Esophagus muscularis mucosa (tissue), 4 donors: Measurements from ENCODE around the gene RSPO3. TPM values are rescaled to one million over a fixed set of nuclear protein-coding genes. Genes with fewer than 3 reads are reported as not detected.
A peak's percentile ranks its signal among the peaks of the same experiment; 100 is the strongest.

ENCODE experiments used
- DNase-seq: peaks from one replicate; pipeline ENCODE4 v3.0.0-alpha.2; 2017; ENCODE audit errors: extremely low spot score
- H3K27ac ChIP-seq, 4 donors: fragments of 200-600 bp; sonication (generic); replicated peaks in 1 of 4; 1 replicate in 3 of 4; 2 replicates in 1 of 4; pipeline ENCODE4 v1.5.1; 2016 to 2019; ENCODE audit warnings: mild to moderate bottlenecking in 1 of 4
- H3K27me3 ChIP-seq, 4 donors: fragments of 200-600 bp; sonication (generic); one replicate each; pipeline versions ENCODE4 v1.5.1 to v1.6.0; 2016 to 2019
- H3K36me3 ChIP-seq, 4 donors: fragments of 200-600 bp; sonication (generic); one replicate each; pipeline ENCODE4 v1.5.1; 2016 to 2019
- H3K4me1 ChIP-seq, 4 donors: fragments of 200-600 bp; sonication (generic); one replicate each; pipeline ENCODE4 v1.5.1; 2016 to 2019
- H3K4me3 ChIP-seq, 4 donors: fragments of 200-600 bp; sonication (generic); 1 replicate in 2 of 4; 2 replicates in 2 of 4; pipeline ENCODE4 v1.5.1; 2016 to 2019; ENCODE audit warnings: mild to moderate bottlenecking in 4 of 4, moderate library complexity in 1 of 4
- H3K9me3 ChIP-seq, 4 donors: fragments of 200-600 bp; sonication (generic); 1 replicate in 3 of 4; 2 replicates in 1 of 4; pipeline ENCODE4 v1.5.1; 2016 to 2019
- EP300 ChIP-seq: sonication (generic); formaldehyde crosslinking; IDR thresholded peaks from one replicate; pipeline ENCODE4 v1.6.1; 2017; ENCODE audit warnings: antibody characterized with exemption
- POLR2A ChIP-seq: fragments of 450-650 bp; IDR thresholded peaks from one replicate; pipeline ENCODE4 v1.6.1; 2017; ENCODE audit warnings: antibody characterized with exemption, moderate library complexity, mild to moderate bottlenecking, low read depth
- POLR2AphosphoS5 ChIP-seq, 2 donors: sonication (generic); formaldehyde crosslinking; IDR thresholded peaks; one replicate each; pipeline ENCODE4 v1.6.1; 2017; ENCODE audit warnings: antibody characterized with exemption in 2 of 2
- WGBS: methylation state at CpG from one replicate; pipeline ENCODE4 v1.1.5; 2018; 5-methylcytosine and 5-hydroxymethylcytosine counted together
- intact Hi-C: fragments of 100-400 bp; cut with DNase I; formaldehyde crosslinking; loops from one replicate; pipeline ENCODE4 v1.15.1; 2023
- total RNA-seq, 4 donors: library from RNA; depleted of rRNA; stranded (reverse); fragments of >200 nt; gene quantifications; one replicate each; pipeline versions ENCODE4 v1.1.0 to v1.2.1, GENCODE V29; 2016
- TF ChIP-seq, protein P1 (sequence below), 3 experiments: fragments of 200-600 bp in 2 of 3; fragments of 450-650 bp in 1 of 3; sonication (generic) in 2 of 3; IDR thresholded peaks; one replicate each; pipeline ENCODE4 v1.5.1; 2017 to 2019; ENCODE audit warnings: antibody characterized with exemption in 3 of 3, mild to moderate bottlenecking in 2 of 3, moderate library complexity in 1 of 3

RSPO3 gene
- total RNA-seq, 4 donors from 2014 or later: 32.0 to 123 (median 47.7) TPM

DNA sequence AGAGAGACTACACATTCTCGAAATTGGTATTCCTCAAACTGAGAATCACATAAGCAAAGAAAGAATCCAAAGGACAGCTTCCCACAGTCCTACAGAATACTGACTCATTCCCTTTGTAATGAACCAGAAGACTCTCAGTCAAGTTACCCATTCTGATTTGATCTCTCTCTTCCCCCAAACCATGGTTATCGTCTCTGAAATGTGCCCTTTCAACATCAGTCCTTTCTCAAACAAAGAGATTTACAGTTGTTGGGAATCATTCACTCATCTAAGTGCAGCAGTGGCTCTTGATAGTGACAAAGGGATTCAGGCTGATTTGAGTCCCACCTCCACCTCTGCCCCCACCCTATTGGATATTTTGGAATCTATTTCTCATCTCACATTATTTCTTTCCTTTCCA is 15.0 kb upstream of the RSPO3 start:
- DNase-seq: no peak
- Histone ChIP-seq H3K27me3 (no peaks in the 10 kb centered on the region), H3K36me3 (no peaks in the 10 kb centered on the region), H3K4me1 (peaks cover 0 to 35% (median 25%) of the 10 kb centered on the region in 4 donors), H3K9me3 (no peaks in the 10 kb centered on the region), H3K27ac (no peak overlapping the region), H3K4me3 (no peak overlapping the region)
- TF ChIP-seq POLR2A (no peak), EP300 (no peak), POLR2AphosphoS5 (IDR thresholded peaks at IDR 0.05) (no peak)
- intact Hi-C loops: loop anchor here (10.0 kb wide), 1 partner anchor 339 kb away; no protein-coding TSS in a partner anchor
- 79% methylated on average over 2 of the region's 2 CpGs for WGBS

DNA sequence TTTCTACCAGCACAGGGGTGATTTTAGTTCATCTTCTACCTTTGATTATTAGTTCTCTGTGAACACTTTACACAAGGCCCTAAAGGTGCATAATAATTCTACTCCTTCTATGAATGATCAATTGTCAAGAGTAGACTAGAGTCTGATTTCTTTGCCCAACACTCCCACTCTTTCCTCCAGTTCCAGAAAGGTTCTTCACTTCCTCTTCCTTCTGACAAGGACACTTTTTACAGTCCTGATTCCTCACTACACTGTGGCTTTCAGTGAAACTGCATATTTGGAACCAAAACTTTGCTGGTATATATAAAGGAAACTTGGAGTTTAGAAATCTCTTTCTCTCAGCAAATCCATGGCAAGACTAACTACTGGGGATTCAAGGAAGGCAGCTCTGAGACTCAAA is 10.6 kb upstream of the RSPO3 start:
- Histone ChIP-seq H3K9me3 (no peaks in the 10 kb centered on the region), H3K27ac (no peak overlapping the region), H3K4me3 (no peak overlapping the region), H3K4me1 (peaks cover 0 to 11% (median 3%) of the 10 kb centered on the region in 4 donors), H3K36me3 (no peaks in the 10 kb centered on the region), H3K27me3 (no peaks in the 10 kb centered on the region)
- TF ChIP-seq POLR2A (no peak), POLR2AphosphoS5 (IDR thresholded peaks at IDR 0.05) (no peak), EP300 (no peak)
- TF ChIP-seq, protein P1, sequence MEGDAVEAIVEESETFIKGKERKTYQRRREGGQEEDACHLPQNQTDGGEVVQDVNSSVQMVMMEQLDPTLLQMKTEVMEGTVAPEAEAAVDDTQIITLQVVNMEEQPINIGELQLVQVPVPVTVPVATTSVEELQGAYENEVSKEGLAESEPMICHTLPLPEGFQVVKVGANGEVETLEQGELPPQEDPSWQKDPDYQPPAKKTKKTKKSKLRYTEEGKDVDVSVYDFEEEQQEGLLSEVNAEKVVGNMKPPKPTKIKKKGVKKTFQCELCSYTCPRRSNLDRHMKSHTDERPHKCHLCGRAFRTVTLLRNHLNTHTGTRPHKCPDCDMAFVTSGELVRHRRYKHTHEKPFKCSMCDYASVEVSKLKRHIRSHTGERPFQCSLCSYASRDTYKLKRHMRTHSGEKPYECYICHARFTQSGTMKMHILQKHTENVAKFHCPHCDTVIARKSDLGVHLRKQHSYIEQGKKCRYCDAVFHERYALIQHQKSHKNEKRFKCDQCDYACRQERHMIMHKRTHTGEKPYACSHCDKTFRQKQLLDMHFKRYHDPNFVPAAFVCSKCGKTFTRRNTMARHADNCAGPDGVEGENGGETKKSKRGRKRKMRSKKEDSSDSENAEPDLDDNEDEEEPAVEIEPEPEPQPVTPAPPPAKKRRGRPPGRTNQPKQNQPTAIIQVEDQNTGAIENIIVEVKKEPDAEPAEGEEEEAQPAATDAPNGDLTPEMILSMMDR (IDR thresholded peaks at IDR 0.05): no peak
- DNase-seq: no peak
- intact Hi-C loops: loop anchor here (10.0 kb wide), 1 partner anchor 343 kb away; no protein-coding TSS in a partner anchor

DNA sequence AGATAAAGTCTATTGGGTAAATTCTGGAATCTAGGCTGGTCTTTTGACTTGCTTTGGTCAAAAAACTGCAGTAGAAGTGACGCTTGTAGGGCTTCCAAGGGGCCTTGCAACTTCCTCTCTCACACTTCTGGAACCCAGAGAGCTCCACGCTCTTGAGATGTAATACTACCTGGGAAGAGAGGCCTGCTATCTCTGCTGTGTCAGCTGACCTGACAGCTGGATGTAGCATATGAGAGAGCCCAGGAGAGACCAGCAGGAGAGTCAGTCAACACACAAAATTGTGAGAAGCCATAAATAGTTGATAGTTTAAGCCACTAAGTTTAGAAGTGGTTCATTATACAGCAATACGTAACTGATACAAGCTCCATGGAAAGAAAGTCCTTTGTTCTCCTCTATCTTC is 7.8 kb upstream of the RSPO3 start:
- DNase-seq: no peak
- Histone ChIP-seq H3K4me1 (peaks cover 2 to 23% (median 16%) of the 10 kb centered on the region in 4 donors), H3K27me3 (no peaks in the 10 kb centered on the region), H3K4me3 (no peak overlapping the region), H3K27ac (no peak overlapping the region), H3K9me3 (no peaks in the 10 kb centered on the region), H3K36me3 (no peaks in the 10 kb centered on the region)
- 93% methylated on average over 3 of the region's 3 CpGs for WGBS
- TF ChIP-seq POLR2A (no peak), EP300 (no peak), POLR2AphosphoS5 (IDR thresholded peaks at IDR 0.05) (no peak)
- TF ChIP-seq, protein P1 (IDR thresholded peaks at IDR 0.05): no peak
- intact Hi-C loops: loop anchor here (10.0 kb wide), 1 partner anchor 446 kb away; no protein-coding TSS in a partner anchor

DNA sequence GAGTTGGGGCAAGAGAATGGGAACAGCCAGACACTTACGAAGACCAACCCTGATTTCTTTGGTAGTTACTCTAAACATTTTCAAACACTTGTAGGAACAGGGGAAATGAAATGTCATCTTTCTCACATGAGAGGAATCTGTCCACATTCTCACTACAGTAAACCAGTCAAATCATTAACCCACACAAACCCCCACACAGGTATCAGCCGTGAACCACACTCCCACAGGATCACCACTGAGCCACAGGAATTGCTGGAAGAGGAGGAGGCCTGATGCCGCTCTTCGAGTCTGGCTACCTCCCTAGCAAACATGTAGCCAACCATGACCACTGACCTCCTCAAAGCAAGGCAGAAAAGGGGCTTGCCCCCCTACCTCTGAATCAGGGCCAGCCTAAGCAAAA is 6.9 kb upstream of the RSPO3 start:
- TF ChIP-seq POLR2AphosphoS5 (IDR thresholded peaks at IDR 0.05) (no peak), POLR2A (no peak), EP300 (no peak)
- TF ChIP-seq, protein P1 (IDR thresholded peaks at IDR 0.05): no peak
- H3K4me1 ChIP-seq: peaks cover 2 to 31% (median 22%) of the 10 kb centered on the region in 4 donors
- intact Hi-C loops: loop anchor here (10.0 kb wide), 1 partner anchor 447 kb away; no protein-coding TSS in a partner anchor
- no peak overlapping the region for H3K4me3 ChIP-seq
- 90% methylated on average over 4 of the region's 4 CpGs for WGBS
- H3K36me3 ChIP-seq: no peaks in the 10 kb centered on the region
- no peaks in the 10 kb centered on the region for H3K27me3 ChIP-seq
- H3K9me3 ChIP-seq: no peaks in the 10 kb centered on the region
- no peak overlapping the region for H3K27ac ChIP-seq
- DNase-seq: no peak

DNA sequence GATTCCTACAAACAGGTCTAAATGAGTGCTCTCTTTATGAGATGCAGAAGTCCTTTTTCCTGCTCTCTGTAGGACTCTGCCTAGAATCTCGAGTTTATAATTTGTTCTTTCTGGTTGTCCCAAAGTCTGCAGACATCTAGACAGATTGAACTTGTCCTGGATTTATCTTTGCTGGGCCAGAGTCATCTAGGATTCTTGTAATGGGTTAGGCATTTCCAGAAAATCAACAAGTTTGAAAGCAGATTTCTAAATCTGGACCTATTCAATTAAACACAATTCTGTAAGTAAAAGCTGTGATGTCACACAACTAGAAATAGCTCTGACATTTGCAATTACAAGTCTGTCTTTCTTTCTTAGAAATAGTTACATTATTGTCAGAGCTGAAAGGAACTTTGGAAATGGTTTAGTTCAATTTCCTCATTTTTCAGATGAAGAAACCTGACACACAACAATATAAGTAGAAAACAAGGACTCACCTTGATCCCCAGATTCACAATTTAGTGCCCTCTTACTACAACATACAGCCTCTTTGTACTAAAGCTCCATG is 4.2 kb upstream of the RSPO3 start:
- H3K27me3 ChIP-seq: peaks cover 0 to 2% (median 0%) of the 10 kb centered on the region in 4 donors
- H3K36me3 ChIP-seq: no peaks in the 10 kb centered on the region
- peak overlapping the region; percentile 10 to 92 (median 30) for H3K27ac ChIP-seq

More for the DNA sequence above, 4.2 kb upstream of the RSPO3 start:
- intact Hi-C loops: loop anchor here (10.0 kb wide), 1 partner anchor 449 kb away; no protein-coding TSS in a partner anchor
- Histone ChIP-seq H3K4me1 (peaks cover 6 to 52% (median 44%) of the 10 kb centered on the region in 4 donors), H3K4me3 (no peak overlapping the region), H3K9me3 (no peaks in the 10 kb centered on the region)
- DNase-seq: no peak
- TF ChIP-seq EP300: no peak
- no peak for TF ChIP-seq POLR2AphosphoS5 (IDR thresholded peaks at IDR 0.05)
- TF ChIP-seq, protein P1 (IDR thresholded peaks at IDR 0.05): no peak
- no peak for TF ChIP-seq POLR2A
- 25% methylated on average over 1 of the region's 1 CpG for WGBS
